HepG2 (cell line): ENCODE data around the gene SLC4A7. TPM values are rescaled to one million over a fixed set of nuclear protein-coding genes. Genes with fewer than 3 reads are reported as not detected.

ENCODE experiments used
- ATAC-seq: fragments of 200-7000 bp; cut with Tn5 transposase; 3 replicates; pipeline ENCODE4 v1.9.1; 2020; ENCODE audit warnings: mild to moderate bottlenecking, moderate library complexity
- BruUV-seq: library from RNA; stranded (reverse); fragments of 400-500 nt; replicated peaks from 2 replicates; lab custom pipeline; 2021; lab: Mats Ljungman, UMichigan
- CTCF ChIA-PET: fragments of 300-600 bp; formaldehyde crosslinking; extraction: SDS; loops from one replicate; lab custom pipeline; 2021; ENCODE audit warnings: low total read pairs, inconsistent platforms, low intra/inter-chr PET ratio; lab: Yijun Ruan, JAX
- POLR2A ChIA-PET: fragments of 350-600 bp; sonication (Branson Sonifier 250); formaldehyde crosslinking; loops from one replicate; lab custom pipeline; 2020; ENCODE audit warnings: antibody characterized with exemption, inconsistent platforms; lab: Yijun Ruan, JAX
- DNase-seq: peaks from one replicate; pipeline ENCODE4 v3.0.0-alpha.2; 2015; ENCODE audit warnings: low spot score
- FAIRE-seq: peaks from 3 replicates; lab custom pipeline; 2011; peaks lifted over from hg19 to GRCh38; lab: Jason Lieb, UNC
- H2AFZ ChIP-seq: one replicate; pipeline ENCODE4 v1.6.1; 2011; ENCODE audit warnings: low read length, inconsistent platforms
- H3K27ac ChIP-seq: fragments of 300-600 bp; 3 replicates; pipeline ENCODE4 v1.8.0; 2011; ENCODE audit warnings: mixed run types, mild to moderate bottlenecking, mixed read lengths, low read length, inconsistent platforms; ENCODE audit not compliant: insufficient read depth; ENCODE audit errors: extremely low read length
- H3K27me3 ChIP-seq, 2 experiments: fragments of 200-600 bp in 1 of 2; 2 replicates in 1 of 2; 3 replicates in 1 of 2; pipeline versions ENCODE4 v1.6.0 to v1.8.0; 2011; ENCODE audit warnings: low read length in 2 of 2, mild to moderate bottlenecking in 2 of 2, moderate library complexity in 2 of 2, inconsistent platforms in 1 of 2; ENCODE audit not compliant: insufficient read depth in 2 of 2, control insufficient read depth in 1 of 2
- H3K36me3 ChIP-seq, 2 experiments: fragments of 200-600 bp in 1 of 2; replicated peaks in 1 of 2; 2 replicates in 1 of 2; 3 replicates in 1 of 2; pipeline versions ENCODE4 v1.5.1 to v1.8.0; 2011; ENCODE audit warnings: low read length in 2 of 2, inconsistent platforms in 1 of 2; ENCODE audit not compliant: insufficient read depth in 2 of 2, control insufficient read depth in 1 of 2
- H3K4me1 ChIP-seq: 2 replicates; pipeline ENCODE4 v1.5.1; 2012; ENCODE audit warnings: low read length, inconsistent platforms; ENCODE audit not compliant: insufficient read depth
- H3K4me2 ChIP-seq: 2 replicates; pipeline ENCODE4 v1.6.0; 2011; ENCODE audit warnings: low read depth, low read length, inconsistent platforms
- H3K4me3 ChIP-seq, 3 experiments: fragments of 200-600 bp in 1 of 3; sonication (generic), shearing (Covaris generic) in 1 of 3; replicated peaks in 1 of 3; 2 replicates each; pipeline ENCODE4 v1.5.1; 2011 to 2016; ENCODE audit warnings: low read length in 3 of 3, inconsistent platforms in 2 of 3, low read depth in 2 of 3, mild to moderate bottlenecking in 2 of 3, control low read depth in 1 of 3, mixed read lengths in 1 of 3; ENCODE audit not compliant: insufficient read depth in 1 of 3
- H3K79me2 ChIP-seq: one replicate; pipeline ENCODE4 v1.6.1; 2011; ENCODE audit warnings: low read length, inconsistent platforms; ENCODE audit not compliant: insufficient read depth
- H3K9ac ChIP-seq: 2 replicates; pipeline ENCODE4 v1.6.0; 2011; ENCODE audit warnings: mild to moderate bottlenecking, low read depth, low read length, inconsistent platforms; ENCODE audit not compliant: insufficient read depth
- H3K9me3 ChIP-seq: 2 replicates; pipeline ENCODE4 v1.5.1; 2012; ENCODE audit warnings: mild to moderate bottlenecking, low read length
- H4K20me1 ChIP-seq: 2 replicates; pipeline ENCODE4 v1.6.0; 2011; ENCODE audit warnings: inconsistent platforms, mild to moderate bottlenecking, low read length, moderate library complexity; ENCODE audit not compliant: insufficient read depth
- HMGA1 ChIP-seq: sonication (generic); formaldehyde crosslinking; conservative IDR thresholded peaks from 2 replicates; pipeline ENCODE4 v1.4.0; 2020; ENCODE audit warnings: missing genetic modification reagents
- ISL2 ChIP-seq: sonication (generic); formaldehyde crosslinking; IDR thresholded peaks from 2 replicates; pipeline ENCODE4 v1.5.0; 2020; ENCODE audit warnings: missing genetic modification reagents
- MAZ ChIP-seq, 2 experiments: sonication (generic) in 1 of 2; formaldehyde crosslinking in 1 of 2; IDR thresholded peaks; 2 replicates each; pipeline versions ENCODE4 v1.5.0 to v1.6.1; 2012 to 2020; ENCODE audit warnings: low read depth in 2 of 2, mild to moderate bottlenecking in 2 of 2, borderline replicate concordance in 1 of 2, improper control_type of control experiment in 1 of 2, low read length in 1 of 2, missing genetic modification reagents in 1 of 2, moderate library complexity in 1 of 2
- NFIB ChIP-seq: sonication (generic); formaldehyde crosslinking; IDR thresholded peaks from 2 replicates; pipeline ENCODE4 v1.9.0; 2021; ENCODE audit warnings: missing genetic modification reagents, mild to moderate bottlenecking, borderline replicate concordance
- SIN3B ChIP-seq: fragments of 150-350 bp; IDR thresholded peaks from 2 replicates; pipeline ENCODE4 v1.6.1; 2014; ENCODE audit warnings: low read length
- SMAD3 ChIP-seq: sonication (generic); formaldehyde crosslinking; IDR thresholded peaks from 2 replicates; pipeline ENCODE4 v1.4.0; 2020; ENCODE audit warnings: missing genetic modification reagents
- SOX6 ChIP-seq, 2 experiments: fragments of 450-650 bp in 1 of 2; sonication (generic) in 1 of 2; formaldehyde crosslinking in 1 of 2; IDR thresholded peaks; 2 replicates each; pipeline versions ENCODE4 v1.4.0 to v1.6.1; 2017 to 2020; ENCODE audit warnings: antibody characterized with exemption in 1 of 2, mild to moderate bottlenecking in 1 of 2, missing genetic modification reagents in 1 of 2
- ZBTB21 ChIP-seq: sonication (generic); formaldehyde crosslinking; IDR thresholded peaks from 2 replicates; pipeline ENCODE4 v1.4.0; 2020; ENCODE audit warnings: missing genetic modification reagents
- ZKSCAN1 ChIP-seq: fragments of 150-350 bp; IDR thresholded peaks from 2 replicates; pipeline ENCODE4 v1.6.1; 2014; ENCODE audit warnings: low read length
- ZMYM3 ChIP-seq: sonication (generic); formaldehyde crosslinking; IDR thresholded peaks from 2 replicates; pipeline ENCODE4 v1.5.1; 2020; ENCODE audit warnings: mild to moderate bottlenecking, missing genetic modification reagents
- ZNF124 ChIP-seq: sonication (generic); formaldehyde crosslinking; IDR thresholded peaks from 2 replicates; pipeline ENCODE4 v1.4.0; 2020; ENCODE audit warnings: missing genetic modification reagents
- ZNF678 ChIP-seq: sonication (generic); formaldehyde crosslinking; IDR thresholded peaks from 2 replicates; pipeline ENCODE4 v1.4.0; 2020; ENCODE audit warnings: mild to moderate bottlenecking, missing genetic modification reagents
- ZNF75D ChIP-seq: sonication (generic); formaldehyde crosslinking; IDR thresholded peaks from 2 replicates; pipeline ENCODE4 v1.8.1; 2023; ENCODE audit warnings: missing genetic modification reagents, mild to moderate bottlenecking, borderline replicate concordance
- WGBS: methylation state at CpG from one replicate; pipeline ENCODE4 v1.1.6; 2017; ENCODE audit warnings: low lambda C conversion rate; 5-methylcytosine and 5-hydroxymethylcytosine counted together
- in situ Hi-C: cut with HindIII; loops from 2 replicates; pipeline ENCODE4 v1.10.0; 2017; ENCODE audit warnings: low pct_unique_long_range_greater_than_20kb; ENCODE audit not compliant: extremely low pct_ligation_motif_present
- intact Hi-C: fragments of 100-400 bp; cut with micrococcal nuclease; formaldehyde crosslinking; loops from one replicate; pipeline ENCODE4 v1.10.0; 2022; ENCODE audit not compliant: unreplicated experiment
- polyA plus RNA-seq, 8 experiments: library from polyadenylated mRNA; depleted of rRNA in 3 of 8; stranded (reverse) in 7 of 8; unstranded in 1 of 8; fragments of >200 nt; fragmentation: Illumina TruSeq in 4 of 8; extraction: Trizol in 4 of 8; gene quantifications; 2 replicates each; pipeline versions ENCODE4 v1.2.1 to v1.2.3, GENCODE V29; 2011 to 2016; ENCODE audit warnings: low read depth in 4 of 8, missing spikeins in 1 of 8, mixed read lengths in 1 of 8; ENCODE audit not compliant: insufficient read depth in 1 of 8
- total RNA-seq, 5 experiments: library from RNA; depleted of rRNA; stranded (reverse); fragments of >200 nt; fragmentation: Illumina TruSeq; extraction: Trizol; gene quantifications; 2 replicates each; pipeline ENCODE4 v1.2.3, GENCODE V29; 2016; ENCODE audit warnings: low read depth in 1 of 5
- TF ChIP-seq, protein P1 (sequence below): sonication (generic); formaldehyde crosslinking; IDR thresholded peaks from 2 replicates; pipeline ENCODE4 v1.9.0; 2021; ENCODE audit warnings: missing genetic modification reagents, borderline replicate concordance
- TF ChIP-seq, protein P2 (sequence below): sonication (generic); formaldehyde crosslinking; IDR thresholded peaks from 2 replicates; pipeline ENCODE4 v1.5.1; 2020; ENCODE audit warnings: mild to moderate bottlenecking, missing genetic modification reagents

Gene SLC4A7
- total and polyA plus RNA-seq, 2 of the 13 experiments (the other 11 are each of a cell fraction or from before 2014, with no cell fraction given): 16.4 to 43.8 TPM

GRCh38 chr3:27425896-27426565, 58.2 kb downstream of the SLC4A7 start:
- POLR2A ChIA-PET: no interaction called here
- FAIRE-seq: no peak
- ATAC-seq: no peak
- H3K4me2 ChIP-seq: no peak overlapping the region
- in situ Hi-C loops: no loop called here
- no peak overlapping the region for H3K9ac ChIP-seq
- TSS peak; percentile 16 for BruUV-seq
- intact Hi-C loops: no loop called here
- TF ChIP-seq SIN3B: no peak
- TF ChIP-seq, protein P1, sequence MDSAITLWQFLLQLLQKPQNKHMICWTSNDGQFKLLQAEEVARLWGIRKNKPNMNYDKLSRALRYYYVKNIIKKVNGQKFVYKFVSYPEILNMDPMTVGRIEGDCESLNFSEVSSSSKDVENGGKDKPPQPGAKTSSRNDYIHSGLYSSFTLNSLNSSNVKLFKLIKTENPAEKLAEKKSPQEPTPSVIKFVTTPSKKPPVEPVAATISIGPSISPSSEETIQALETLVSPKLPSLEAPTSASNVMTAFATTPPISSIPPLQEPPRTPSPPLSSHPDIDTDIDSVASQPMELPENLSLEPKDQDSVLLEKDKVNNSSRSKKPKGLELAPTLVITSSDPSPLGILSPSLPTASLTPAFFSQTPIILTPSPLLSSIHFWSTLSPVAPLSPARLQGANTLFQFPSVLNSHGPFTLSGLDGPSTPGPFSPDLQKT (CRISPR knock-in tag): no peak
- no peak for TF ChIP-seq ZNF124
- TF ChIP-seq, protein P2, sequence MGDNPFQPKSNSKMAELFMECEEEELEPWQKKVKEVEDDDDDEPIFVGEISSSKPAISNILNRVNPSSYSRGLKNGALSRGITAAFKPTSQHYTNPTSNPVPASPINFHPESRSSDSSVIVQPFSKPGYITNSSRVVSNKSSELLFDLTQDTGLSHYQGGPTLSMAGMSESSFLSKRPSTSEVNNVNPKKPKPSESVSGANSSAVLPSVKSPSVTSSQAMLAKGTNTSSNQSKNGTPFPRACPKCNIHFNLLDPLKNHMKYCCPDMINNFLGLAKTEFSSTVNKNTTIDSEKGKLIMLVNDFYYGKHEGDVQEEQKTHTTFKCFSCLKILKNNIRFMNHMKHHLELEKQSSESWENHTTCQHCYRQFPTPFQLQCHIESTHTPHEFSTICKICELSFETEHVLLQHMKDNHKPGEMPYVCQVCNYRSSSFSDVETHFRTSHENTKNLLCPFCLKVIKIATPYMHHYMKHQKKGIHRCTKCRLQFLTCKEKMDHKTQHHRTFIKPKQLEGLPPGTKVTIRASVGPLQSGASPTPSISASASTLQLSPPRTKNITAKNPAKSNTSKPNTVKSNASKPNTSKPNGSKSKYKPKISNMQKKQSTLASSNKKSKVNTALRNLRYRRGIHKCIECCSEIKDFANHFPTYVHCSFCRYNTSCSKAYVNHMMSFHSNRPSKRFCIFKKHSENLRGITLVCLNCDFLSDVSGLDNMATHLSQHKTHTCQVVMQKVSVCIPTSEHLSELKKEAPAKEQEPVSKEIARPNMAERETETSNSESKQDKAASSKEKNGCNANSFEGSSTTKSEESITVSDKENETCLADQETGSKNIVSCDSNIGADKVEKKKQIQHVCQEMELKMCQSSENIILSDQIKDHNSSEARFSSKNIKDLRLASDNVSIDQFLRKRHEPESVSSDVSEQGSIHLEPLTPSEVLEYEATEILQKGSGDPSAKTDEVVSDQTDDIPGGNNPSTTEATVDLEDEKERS: no peak
- TF ChIP-seq ISL2: no peak
- TF ChIP-seq ZKSCAN1: no peak
- no peak for TF ChIP-seq ZBTB21 (CRISPR knock-in tag)
- TF ChIP-seq ZMYM3: no peak
- TF ChIP-seq NFIB (CRISPR knock-in tag): no peak
- TF ChIP-seq MAZ (IDR thresholded peaks at IDR 0.05; ENCODE audit: borderline replicate concordance, low read depth, low read length): no peak
- no peak for TF ChIP-seq MAZ (CRISPR knock-in tag; IDR thresholded peaks at IDR 0.05; ENCODE audit: low read depth)
- TF ChIP-seq SOX6 (IDR thresholded peaks at IDR 0.05): no peak
- TF ChIP-seq SOX6 (CRISPR knock-in tag; IDR thresholded peaks at IDR 0.05): no peak
- no peak for TF ChIP-seq SMAD3 (CRISPR knock-in tag)
- no peak for TF ChIP-seq ZNF678
- TF ChIP-seq ZNF75D (CRISPR knock-in tag): no peak
- no peak for TF ChIP-seq HMGA1 (CRISPR knock-in tag)
- no peaks in the 10 kb centered on the region for H3K4me1 ChIP-seq
- 96% methylated on average over 8 of the region's 8 CpGs for WGBS
- no peaks in the 10 kb centered on the region for H4K20me1 ChIP-seq
- no peaks in the 10 kb centered on the region for H3K79me2 ChIP-seq
- H3K9me3 ChIP-seq: no peaks in the 10 kb centered on the region
- CTCF ChIA-PET: no interaction called here
- H3K36me3 ChIP-seq: peaks cover 6 to 30% of the 10 kb centered on the region in 2 experiments
- no peak for DNase-seq
- H2AFZ ChIP-seq: no peak overlapping the region
- no peaks in the 10 kb centered on the region for H3K27me3 ChIP-seq
- no peak overlapping the region for H3K4me3 ChIP-seq
- no peak overlapping the region for H3K27ac ChIP-seq
